Mucosa of stomach (tissue), 1 donor: Measurements from ENCODE around the gene PACS1.
A peak's percentile ranks its signal among the peaks of the same experiment; 100 is the strongest.

ENCODE experiments used
- H3K27me3 ChIP-seq: one replicate; pipeline ENCODE4 v1.7.0; 2013; ENCODE audit warnings: mild to moderate bottlenecking, low read length; ENCODE audit not compliant: control insufficient read depth, insufficient read depth
- H3K36me3 ChIP-seq: one replicate; pipeline ENCODE4 v1.7.0; 2013; ENCODE audit warnings: low read length; ENCODE audit not compliant: control insufficient read depth, insufficient read depth
- H3K4me1 ChIP-seq: one replicate; pipeline ENCODE4 v1.7.0; 2013; ENCODE audit warnings: mild to moderate bottlenecking, low read length; ENCODE audit not compliant: control insufficient read depth, insufficient read depth
- H3K4me3 ChIP-seq: one replicate; pipeline ENCODE4 v1.7.0; 2013; ENCODE audit warnings: low read length
- H3K9ac ChIP-seq: one replicate; pipeline ENCODE4 v1.7.0; 2013; ENCODE audit warnings: mild to moderate bottlenecking, low read length, moderate library complexity
- H3K9me3 ChIP-seq: one replicate; pipeline ENCODE4 v1.7.0; 2013; ENCODE audit warnings: mild to moderate bottlenecking, low read length, moderate library complexity; ENCODE audit not compliant: control insufficient read depth
- donor health status: Pancreatic carcinoma.

PACS1 gene

DNA sequence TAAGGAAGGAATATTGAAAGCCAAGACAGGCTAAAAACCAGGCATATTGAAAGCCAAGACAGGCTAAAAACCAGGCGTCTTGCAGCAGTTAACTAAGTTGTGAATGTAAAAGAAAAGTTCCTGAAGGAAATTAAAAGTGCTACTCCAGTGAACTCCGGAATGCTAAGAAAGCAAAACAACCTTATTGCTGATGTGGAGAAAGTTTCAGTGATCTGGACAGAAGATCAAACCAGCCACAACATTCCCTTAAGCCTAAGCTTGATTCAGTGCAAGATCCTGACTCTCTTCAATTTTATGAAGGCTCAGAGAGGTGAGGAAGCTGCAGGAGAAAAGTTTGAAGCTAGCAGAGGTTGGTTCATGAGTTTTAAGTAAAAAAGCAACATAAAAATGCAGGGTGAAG lies 51.4 kb downstream of the PACS1 start:
- Histone ChIP-seq H3K4me3 (no peak overlapping the region), H3K9me3 (no peaks in the 10 kb centered on the region), H3K27me3 (no peaks in the 10 kb centered on the region), H3K9ac (no peak overlapping the region), H3K36me3 (no peaks in the 10 kb centered on the region), H3K4me1 (peaks cover 42% of the 10 kb centered on the region)

DNA sequence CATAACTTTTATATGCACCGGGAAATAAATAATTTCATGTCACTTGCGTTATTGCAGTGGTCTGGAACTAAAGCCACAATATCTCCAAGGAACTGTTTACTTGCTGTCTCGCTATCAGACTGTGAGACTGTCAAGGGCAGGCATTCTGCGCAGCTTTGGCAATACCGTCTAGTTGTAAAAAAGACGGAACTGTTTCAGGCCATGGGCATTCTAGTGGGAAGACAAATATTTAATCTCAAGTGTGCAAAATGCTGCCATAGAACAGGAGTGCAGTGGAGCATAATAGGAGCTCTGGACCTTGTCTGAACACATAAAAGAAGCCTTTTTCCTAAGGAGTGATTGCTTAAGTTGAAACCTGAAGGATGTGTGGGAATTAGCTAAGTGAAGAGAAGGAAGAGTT lies 53.8 kb downstream of the PACS1 start:
- no peak overlapping the region for H3K4me3 ChIP-seq
- H3K36me3 ChIP-seq, result no peaks in the 10 kb centered on the region
- H3K9ac ChIP-seq, result no peak overlapping the region
- H3K4me1 ChIP-seq, result peaks cover 50% of the 10 kb centered on the region
- H3K9me3 ChIP-seq, result no peaks in the 10 kb centered on the region
- no peaks in the 10 kb centered on the region for H3K27me3 ChIP-seq

DNA sequence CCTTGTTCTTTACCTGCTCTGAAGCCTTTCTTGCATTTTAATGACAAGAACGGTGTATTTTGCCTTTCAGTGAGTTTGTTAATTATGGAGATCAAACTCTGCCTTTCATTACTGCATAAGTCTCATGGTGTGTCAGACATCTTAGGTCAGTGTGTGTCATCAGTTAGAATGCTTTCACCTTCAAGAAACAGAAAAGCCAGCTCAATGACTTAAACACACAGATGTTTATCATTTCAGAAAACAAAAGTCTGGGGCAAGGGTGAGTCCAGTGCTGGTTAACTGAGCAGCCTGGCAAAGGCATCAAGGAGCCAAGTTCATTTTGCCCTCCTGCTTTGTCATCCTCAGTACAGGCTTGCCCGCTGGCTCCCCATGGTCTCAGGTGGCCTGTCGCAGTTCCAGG lies 54.5 kb downstream of the PACS1 start:
- no peaks in the 10 kb centered on the region for H3K36me3 ChIP-seq
- peaks cover 46% of the 10 kb centered on the region for H3K4me1 ChIP-seq
- H3K27me3 ChIP-seq, result no peaks in the 10 kb centered on the region
- H3K4me3 ChIP-seq, result no peak overlapping the region
- no peak overlapping the region for H3K9ac ChIP-seq
- no peaks in the 10 kb centered on the region for H3K9me3 ChIP-seq

DNA sequence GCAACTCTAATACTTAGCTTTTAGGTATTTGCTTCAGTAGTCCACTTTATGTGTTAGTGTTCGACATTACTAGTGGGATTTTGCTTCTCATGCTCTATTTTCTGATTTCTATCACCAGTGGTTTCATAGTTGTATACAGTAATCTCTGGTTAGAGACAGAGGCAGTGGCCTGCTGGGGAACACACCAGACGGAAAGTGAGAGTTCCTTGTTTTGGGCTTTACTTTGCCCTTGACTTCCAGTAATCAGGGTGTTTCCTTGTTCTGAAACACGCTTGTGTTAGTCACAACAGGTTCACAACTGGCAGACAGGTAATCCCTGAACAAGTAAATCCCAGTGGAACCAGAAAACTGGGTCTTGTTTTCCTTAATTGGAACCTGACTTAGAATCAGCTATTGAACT lies 56.0 kb downstream of the PACS1 start:
- no peaks in the 10 kb centered on the region for H3K27me3 ChIP-seq
- peak overlapping the region; percentile 47 for H3K9ac ChIP-seq
- H3K36me3 ChIP-seq, result no peaks in the 10 kb centered on the region
- H3K4me3 ChIP-seq, result no peak overlapping the region
- peaks cover 43% of the 10 kb centered on the region for H3K4me1 ChIP-seq
- no peaks in the 10 kb centered on the region for H3K9me3 ChIP-seq

DNA sequence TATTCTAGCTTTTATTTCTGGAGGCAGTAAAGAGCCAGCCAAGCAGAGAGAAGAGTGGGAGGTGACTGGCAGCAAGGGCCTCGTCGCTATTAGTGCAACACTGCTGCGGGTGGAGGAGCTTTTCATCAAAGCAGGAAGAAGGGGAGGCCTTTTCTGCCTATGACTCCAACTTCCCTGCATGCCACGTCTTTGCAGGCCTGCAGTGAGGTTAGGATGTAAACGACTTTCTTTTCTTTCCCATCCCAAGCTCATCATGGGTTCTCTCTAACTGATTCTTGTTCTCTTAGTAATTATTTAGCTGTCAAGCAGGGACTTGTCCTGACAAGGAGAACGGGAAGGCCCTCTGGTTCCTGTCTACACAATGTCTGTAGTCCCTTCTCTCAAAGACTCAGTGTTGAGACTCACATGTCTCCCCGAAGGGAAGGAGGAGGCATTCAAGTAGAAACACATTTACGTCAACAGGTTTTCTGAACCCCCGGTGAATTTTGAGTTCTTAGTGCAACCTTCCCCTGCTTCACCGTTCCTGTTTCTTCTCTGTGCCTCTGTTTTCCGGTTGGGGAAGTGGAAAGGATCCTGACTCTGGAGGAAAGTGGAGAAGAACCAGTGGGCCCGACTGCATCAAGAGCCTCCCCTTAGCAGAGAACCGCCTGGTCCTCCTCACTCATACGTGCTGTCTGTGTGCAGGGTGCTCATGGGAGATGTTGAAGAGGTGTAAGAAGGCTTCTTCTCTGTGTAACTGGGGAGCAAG lies 56.9 kb downstream of the PACS1 start:
- no peak overlapping the region for H3K9ac ChIP-seq
- H3K36me3 ChIP-seq, result no peaks in the 10 kb centered on the region
- no peak overlapping the region for H3K4me3 ChIP-seq
- H3K27me3 ChIP-seq, result no peaks in the 10 kb centered on the region
- H3K4me1 ChIP-seq, result peaks cover 43% of the 10 kb centered on the region
- H3K9me3 ChIP-seq, result no peaks in the 10 kb centered on the region

DNA sequence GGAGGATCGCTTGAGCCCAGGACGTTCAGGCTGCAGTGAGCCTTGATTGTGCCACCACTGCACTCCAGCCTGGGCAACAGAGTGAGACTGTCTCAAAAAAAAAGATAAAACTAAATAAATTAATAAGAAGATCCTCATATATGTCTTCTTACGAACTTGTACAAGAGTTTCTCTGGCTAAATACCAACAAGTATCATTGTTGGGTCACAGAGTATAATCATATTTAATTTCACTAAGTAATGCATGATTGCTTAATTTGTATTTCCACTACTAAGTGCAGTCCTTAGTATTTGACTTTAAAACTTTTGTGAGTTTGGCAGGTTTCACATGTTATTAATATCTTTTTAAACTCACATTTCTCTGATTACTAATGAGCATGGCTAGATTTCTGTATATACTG lies 60.9 kb downstream of the PACS1 start:
- Histone ChIP-seq H3K36me3 (no peaks in the 10 kb centered on the region), H3K4me3 (no peak overlapping the region), H3K27me3 (no peaks in the 10 kb centered on the region), H3K4me1 (peaks cover 19% of the 10 kb centered on the region), H3K9me3 (no peaks in the 10 kb centered on the region), H3K9ac (no peak overlapping the region)

DNA sequence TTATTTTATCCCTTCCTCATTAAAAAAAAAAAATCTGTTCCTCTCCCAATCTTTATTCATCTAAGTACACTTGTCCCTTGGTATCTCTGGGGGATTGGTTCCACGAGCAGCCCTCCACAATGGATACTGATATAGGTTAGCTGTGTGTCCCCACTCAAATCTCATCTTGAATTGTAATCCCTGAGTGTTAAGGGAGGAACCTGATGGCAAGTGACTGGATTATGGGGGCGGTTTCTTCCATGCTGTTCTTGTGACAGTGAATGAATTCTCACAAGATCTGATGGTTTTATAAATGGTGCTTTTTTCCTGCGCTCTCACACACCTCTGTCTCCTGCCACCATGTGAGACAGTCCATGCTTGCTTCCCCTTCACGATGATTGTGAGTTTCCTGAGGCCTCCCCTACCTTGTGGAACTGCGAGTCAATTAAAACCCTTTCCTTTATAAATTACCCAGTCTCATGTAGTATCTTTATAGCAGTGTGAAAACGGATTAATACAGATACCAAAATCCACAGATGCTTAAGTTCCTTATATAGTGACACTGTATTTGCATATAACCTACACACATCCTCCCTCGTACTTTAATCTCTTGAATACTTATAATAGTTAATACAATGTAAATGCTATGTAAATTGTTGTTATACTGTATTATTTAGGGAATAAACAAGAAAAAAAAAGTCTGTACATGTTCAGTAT lies 62.0 kb downstream of the PACS1 start:
- Histone ChIP-seq H3K4me1 (peaks cover 9% of the 10 kb centered on the region), H3K9me3 (no peaks in the 10 kb centered on the region), H3K36me3 (no peaks in the 10 kb centered on the region), H3K4me3 (no peak overlapping the region), H3K9ac (no peak overlapping the region), H3K27me3 (no peaks in the 10 kb centered on the region)

DNA sequence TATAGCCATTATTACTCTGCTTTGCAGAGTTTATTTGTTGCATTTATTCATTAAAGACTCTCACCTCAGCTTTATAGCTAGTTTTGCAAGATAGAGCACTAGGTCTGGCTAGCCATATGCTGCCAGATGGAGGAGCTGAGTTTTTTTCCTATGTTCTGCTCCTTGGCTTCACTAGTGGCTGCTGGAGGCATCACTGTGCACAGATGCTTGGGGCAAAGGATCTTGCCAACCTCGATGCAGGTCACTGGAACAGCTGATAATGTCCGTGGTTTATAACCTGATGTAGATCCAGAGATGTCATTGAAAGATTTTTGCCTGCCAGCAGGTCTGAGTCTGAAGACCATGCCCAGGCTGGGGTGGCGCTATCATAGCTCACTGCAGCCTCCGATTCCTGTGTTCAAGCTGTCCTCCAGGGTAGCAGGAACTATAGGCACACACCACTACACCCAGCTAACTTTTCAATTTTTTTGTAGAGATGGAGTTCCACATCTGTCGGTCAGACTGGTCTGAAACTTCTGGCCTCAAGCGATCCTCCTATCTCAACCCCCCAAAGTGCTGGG lies 63.2 kb downstream of the PACS1 start:
- Histone ChIP-seq H3K4me1 (peaks cover 7% of the 10 kb centered on the region), H3K9me3 (no peaks in the 10 kb centered on the region), H3K4me3 (no peak overlapping the region), H3K9ac (no peak overlapping the region), H3K27me3 (no peaks in the 10 kb centered on the region), H3K36me3 (no peaks in the 10 kb centered on the region)

DNA sequence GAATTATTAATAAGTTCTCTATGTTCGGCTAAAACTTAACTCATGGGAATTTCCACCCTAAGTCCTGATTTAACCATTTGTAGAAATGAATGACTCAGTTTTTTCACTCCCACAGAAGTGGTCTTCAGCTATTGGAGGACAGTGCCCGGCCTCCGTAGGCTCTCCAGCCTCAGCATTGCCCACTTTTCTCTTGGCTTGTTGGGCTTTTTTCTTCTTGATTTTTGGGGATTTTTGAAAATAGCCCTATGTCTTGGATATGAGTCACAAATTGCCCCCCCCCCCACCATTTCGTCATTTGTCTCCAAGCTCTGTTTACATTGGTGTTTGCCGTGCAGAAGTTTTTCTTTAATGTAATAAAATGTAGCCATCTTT lies 66.7 kb downstream of the PACS1 start:
- H3K4me1 ChIP-seq, result peaks cover 11% of the 10 kb centered on the region
- H3K9ac ChIP-seq, result no peak overlapping the region
- H3K27me3 ChIP-seq, result no peaks in the 10 kb centered on the region
- H3K9me3 ChIP-seq, result no peaks in the 10 kb centered on the region
- no peak overlapping the region for H3K4me3 ChIP-seq
- H3K36me3 ChIP-seq, result no peaks in the 10 kb centered on the region

DNA sequence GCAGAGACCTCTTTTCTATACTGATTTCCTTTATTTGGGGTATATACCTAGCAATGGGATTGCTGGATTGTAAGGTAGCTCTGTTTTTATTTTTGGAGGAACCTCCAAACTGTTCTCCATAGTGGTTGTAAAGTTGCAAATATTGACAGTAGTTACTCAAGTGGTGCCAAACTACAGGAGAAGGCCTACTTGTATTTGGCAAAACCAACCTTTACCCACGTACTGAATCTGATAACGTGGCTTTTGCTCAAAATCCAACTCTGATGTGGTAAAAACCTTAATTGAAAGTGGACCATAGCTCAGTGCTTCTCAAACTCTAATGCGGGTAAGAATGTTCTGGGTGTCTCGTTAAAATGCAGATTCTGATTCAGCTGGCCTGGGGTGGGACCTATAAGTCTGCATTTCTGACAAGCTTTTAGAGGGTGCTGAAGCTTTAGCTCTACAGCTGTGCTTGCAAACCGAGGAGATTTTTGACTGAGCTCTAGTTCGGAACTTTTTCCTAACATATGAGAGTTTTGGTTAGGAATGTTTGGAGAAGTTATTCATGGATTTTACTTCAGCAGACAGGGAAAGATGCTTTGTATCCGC lies 69.8 kb downstream of the PACS1 start:
- peaks cover 36% of the 10 kb centered on the region for H3K4me1 ChIP-seq
- no peak overlapping the region for H3K4me3 ChIP-seq
- no peaks in the 10 kb centered on the region for H3K27me3 ChIP-seq
- no peaks in the 10 kb centered on the region for H3K36me3 ChIP-seq
- H3K9me3 ChIP-seq, result no peaks in the 10 kb centered on the region
- H3K9ac ChIP-seq, result no peak overlapping the region

DNA sequence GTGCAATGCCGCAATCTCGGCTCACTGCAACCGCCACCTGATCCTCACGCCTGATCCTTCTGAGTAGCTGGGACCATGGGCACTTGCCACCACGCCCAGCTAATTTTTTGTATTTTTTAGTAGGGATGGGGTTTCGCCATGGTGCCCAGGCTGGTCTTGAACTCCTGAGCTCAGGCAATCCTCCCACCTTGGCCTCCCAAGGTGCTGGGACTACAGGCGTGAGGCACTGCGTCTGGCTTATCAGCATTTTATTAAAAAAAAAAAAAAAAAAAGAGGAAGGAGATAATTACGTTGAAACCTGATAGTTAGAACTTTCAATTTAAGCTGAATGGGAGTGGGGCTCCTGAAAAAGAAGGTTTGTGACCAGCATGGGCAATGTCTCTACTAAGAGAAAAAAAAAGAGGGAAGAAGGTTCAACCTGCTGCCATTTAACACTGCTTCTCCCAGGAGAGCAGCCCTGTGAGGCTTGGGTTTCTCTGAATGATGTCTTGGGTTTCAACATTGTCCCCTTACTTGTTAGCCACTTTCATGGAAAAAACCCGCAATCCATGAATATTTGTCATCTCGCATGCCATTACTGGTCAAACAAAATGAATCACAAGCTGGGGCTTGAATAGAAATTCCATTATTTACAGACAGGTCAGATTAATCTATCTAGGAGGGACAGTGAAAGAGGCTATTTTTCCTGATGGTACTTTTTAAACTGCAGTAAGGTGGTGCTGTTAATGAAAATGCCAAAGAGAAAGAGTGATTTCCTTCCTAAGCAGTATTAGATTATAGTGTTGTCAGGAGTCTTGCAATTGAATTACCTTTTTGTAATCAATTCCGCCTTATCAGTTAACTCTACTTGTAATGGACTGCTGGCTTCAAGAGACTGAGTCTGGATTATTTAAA lies 72.5 kb downstream of the PACS1 start:
- Histone ChIP-seq H3K27me3 (no peaks in the 10 kb centered on the region), H3K9ac (no peak overlapping the region), H3K4me1 (peaks cover 38% of the 10 kb centered on the region), H3K36me3 (no peaks in the 10 kb centered on the region), H3K9me3 (no peaks in the 10 kb centered on the region), H3K4me3 (no peak overlapping the region)
